Hematopoietic multipotent progenitor cell treated with erythropoietin and hydrocortisone succinate and interleukin-3 and kit ligand, for 17 days (in vitro differentiated cells): ENCODE data around the gene SMYD3.
"Not testable (repeated sequence)": the region's sequence is repeated elsewhere in the genome, so short reads cannot be mapped to it uniquely, and the experiment has no call there.

Experiments used
- DNase-seq: peaks from one replicate; pipeline ENCODE4 v3.0.0-alpha.2; 2015; ENCODE audit warnings: low spot score

SMYD3 gene

DNA sequence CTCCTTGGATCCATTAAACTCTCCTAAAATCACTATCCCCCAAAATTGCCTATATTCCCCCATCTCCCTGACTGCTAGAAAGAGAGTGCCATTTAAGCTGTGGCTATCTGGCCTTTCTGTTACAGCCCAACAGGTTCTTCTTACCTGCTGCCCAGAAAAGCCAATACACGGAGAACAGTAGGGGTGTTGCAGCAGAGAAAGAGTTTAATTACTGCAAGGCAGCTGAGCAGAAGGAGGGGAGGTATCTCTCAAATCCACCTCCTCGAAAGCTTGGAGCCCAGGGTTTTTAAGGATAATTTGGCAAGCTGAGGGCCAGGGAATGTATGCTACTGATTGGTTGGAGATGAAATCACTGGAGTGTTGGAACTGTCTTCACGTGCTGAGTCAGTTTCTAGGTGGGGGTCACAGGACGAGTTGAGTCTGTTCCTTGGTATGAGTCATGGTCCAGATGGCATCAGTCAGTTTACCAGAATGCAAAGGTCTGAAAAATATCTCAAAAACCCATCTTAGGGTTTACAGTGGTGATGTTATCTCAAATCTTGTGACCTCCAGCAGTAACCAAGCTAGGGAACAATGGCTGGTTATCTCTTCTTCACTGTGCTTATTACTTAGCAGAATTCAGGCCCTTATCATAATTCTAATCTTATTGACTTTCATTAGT, 89.8 kb downstream of the SMYD3 start:
- DNase-seq = no peak

DNA sequence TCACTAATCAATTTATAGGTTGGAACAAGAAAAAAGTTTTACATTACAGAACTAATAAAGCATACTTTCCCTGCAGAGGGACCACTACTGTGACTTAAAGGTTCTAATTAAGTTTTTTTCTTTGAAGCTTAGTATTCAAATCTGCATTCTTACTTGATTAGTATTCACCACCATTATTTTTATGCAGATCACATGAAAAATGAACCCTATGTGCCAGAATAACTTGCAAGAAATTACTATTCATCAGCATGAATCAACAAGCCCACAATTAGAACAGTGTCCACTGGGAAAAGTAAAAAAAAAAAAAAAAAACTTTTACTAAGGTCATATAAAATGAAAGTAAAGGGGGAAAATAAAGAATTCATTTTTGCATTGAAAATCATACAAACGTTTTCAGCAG, 90.8 kb downstream of the SMYD3 start:
- DNase-seq = no peak

DNA sequence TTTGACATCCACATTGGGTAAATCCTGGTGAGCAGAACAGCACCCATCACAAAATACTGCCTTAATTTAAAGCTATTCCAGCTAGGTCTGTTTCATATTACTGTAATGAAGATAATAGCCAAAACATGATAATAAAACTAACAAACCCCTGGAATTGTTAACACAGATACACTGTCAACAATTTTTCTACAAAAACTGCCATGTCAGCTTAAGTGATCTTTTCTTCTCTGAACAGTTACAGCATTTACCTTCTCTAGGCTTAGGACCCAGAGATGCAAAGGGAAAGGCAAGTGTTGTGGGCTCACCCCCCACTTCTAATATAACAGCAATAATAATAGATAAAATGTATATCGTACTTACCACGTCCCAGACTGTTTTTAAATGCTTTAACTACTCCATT, 92.1 kb downstream of the SMYD3 start:
- no peak for DNase-seq

DNA sequence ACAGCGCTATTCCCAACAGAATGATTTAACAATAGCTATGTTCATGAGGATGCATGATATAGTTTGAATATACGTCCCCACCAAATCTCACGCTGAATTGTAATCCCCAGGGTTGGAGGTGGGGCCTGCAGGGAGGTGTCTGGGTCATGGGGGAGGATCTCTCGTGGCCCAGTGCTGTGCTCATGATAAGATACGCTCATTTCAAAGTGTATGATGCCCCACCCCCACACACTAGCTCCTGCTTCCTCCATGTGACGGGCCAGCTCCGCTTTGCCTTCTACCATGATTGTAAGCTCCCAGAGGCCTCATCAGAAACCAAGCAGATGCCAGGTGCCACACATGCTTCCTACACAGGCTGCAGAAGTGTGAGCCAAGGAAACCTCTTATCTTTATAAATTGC, 93.6 kb downstream of the SMYD3 start:
- no peak for DNase-seq

DNA sequence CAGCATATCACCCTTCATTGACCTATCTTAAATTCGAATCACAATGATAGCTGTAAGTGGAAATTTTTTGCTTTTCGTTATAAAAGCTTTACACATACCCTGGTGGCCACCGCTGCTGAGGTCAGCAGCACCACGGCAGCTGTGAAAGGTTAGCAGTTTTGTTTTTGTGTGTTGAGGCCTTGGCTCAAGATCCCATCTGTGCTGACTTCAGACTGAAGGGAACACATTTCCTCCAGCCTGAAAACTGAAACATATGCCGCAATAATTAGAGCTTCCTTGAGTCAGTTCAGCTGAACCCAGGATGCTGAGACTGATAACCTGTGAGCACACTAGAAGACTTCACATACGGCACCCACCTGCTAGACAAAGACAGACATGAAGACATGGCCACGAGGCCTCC, 103.0 kb downstream of the SMYD3 start:
- no peak for DNase-seq

DNA sequence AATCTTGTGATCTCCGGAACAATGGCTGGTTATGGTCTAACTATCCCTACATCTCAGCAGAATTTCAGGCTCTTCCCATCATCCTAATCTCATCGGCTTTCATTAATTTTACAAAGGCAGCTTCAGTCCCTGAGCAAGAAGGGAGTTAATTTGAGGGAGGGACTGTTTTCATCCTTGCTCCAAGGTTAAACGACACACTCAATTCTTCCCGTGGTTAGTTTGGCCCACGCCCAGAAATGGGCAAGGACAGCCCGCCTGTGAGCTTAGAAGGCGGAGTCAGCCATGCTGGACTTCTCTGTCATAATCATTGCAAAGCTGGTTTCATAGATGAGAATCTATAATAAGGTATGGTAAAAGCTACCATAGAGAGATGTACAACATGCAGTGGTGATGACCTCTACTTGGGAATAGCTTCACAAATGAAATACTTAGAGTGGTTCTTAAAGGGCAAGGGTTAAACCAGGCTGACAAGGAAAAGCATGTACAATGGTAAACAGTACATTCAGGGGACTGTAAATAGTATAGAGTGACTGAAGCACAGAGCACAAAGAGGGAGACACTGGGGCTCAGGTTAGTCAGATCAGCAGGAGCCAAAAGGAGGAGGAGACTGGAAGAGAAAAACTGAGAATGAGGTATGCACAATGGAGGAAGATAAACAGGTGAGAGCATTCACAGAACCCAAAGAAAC, 108.8 kb downstream of the SMYD3 start:
- DNase-seq = no peak

DNA sequence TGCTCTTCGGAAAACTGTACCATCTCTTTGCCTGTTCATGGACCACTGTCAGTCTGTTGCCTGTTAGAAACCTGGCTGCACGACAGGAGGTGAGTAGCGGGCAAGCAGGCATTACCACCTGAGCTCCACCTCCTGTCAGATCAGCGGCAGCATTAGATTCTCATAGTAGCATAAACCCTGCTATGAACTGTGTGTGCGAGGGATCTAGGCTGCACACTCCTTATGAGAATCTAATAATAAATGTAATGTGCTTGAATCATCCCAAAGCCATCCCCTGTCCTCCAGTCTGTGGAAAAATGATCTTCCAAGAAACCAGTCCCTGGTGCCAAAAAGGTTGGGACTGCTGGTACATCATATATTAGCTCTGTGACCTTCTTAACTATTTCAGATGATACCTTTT, 110.0 kb downstream of the SMYD3 start:
- DNase-seq = no peak

DNA sequence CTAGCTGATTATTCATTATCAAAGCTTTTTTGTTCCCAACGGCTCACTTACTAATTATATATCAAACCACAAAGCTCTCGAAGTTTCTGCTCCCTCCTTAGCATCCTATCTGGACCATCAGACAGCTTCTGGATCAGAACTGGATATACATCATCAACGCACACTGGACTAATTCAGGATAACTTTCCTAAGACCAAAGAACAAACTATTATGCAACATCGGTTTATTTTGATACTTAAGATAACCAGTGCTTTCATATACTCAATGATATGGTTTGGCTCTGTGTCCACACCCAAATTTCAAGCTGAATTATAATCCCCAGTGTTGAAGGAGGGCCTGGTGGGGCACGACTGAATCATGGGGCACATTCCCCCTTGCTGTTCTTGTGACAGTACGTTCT, 110.8 kb downstream of the SMYD3 start:
- DNase-seq = no peak

DNA sequence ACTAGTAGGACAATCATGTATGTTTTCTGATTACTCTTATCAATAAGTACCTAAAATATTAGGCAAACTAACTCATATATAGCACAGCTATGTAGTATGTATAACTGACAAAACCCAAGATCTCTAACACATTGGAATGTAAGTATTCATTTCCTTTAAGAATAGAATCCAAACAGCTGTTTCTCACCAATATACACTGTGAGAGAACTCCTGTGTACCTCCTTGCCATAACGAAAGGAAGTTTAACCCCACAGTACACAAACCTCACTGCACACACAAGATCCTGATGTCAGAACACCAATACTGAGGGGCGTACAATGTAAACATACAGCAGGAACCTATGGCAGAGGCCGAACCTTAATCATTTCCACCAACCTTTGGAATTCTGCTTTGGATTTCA, 113.0 kb downstream of the SMYD3 start:
- no peak for DNase-seq

DNA sequence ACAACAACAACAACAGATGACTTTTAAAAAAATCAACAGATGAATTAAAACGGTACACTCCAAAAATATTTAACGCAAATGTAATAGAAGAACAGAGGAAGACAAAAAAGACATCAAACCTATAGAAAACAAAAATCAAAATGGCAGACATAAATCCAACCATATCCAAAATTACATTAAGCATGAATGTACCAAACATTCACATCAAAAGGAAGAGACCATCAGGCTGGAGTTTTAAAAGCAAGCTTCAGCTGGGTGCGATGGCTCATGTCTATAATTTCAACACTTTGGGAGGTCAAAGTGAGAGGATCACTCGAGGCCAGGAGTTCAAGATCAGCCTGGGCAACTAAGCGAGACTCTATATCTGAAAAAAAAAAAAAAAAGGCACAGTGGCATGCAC, 116.2 kb downstream of the SMYD3 start:
- DNase-seq = no peak

DNA sequence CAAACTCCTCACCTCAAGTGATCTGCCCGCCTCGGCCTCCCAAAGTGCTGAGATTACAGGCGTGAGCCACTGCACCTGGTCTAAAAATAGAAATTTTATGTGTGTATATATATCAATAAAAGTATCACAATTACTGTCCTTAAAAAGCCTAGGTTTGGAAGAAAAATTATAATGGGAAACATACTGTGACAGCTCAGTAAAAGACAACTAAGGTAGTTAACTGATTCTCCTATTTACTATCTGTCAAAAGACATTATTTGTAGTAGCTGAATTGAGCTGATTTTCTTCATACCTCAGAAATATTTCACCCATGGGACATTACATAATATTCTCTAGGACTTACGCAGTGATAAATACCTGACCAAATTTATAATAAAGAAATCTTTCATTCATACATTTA, 122.5 kb downstream of the SMYD3 start:
- no peak for DNase-seq

DNA sequence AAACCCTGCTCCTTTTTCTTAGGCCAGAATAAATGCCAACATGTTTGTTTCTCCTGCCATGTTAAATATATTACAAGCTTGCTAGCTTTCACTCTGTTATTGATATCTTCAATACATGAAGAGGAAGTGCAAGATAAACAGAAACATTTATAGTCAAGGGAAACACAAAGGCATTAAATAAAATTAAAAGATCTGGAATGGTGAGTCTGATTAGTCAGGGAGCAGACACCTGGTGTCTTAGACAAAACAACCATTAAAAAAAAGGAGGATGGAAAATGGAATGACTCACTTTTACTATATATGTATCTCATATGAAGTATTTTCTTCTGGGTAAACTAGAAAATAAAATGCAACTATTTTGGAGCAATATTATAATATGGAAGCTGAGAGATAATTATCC, 123.3 kb downstream of the SMYD3 start:
- DNase-seq = no peak

DNA sequence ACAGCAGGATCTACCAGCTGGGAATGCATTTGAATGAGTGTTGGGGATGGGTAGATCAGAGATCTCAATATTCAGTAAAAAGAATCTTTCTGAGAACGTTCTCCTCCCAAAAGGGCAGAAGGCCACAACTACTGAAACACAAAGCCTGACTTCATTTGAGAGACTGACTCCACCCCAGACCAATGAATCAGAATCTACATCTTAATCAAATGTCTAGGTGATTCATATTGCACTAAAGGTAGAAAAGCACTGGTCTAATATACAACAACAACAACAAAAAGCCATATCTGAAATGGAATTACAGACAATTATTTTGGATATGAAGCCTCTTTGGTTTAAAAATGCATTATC, 123.9 kb downstream of the SMYD3 start:
- DNase-seq = no peak

DNA sequence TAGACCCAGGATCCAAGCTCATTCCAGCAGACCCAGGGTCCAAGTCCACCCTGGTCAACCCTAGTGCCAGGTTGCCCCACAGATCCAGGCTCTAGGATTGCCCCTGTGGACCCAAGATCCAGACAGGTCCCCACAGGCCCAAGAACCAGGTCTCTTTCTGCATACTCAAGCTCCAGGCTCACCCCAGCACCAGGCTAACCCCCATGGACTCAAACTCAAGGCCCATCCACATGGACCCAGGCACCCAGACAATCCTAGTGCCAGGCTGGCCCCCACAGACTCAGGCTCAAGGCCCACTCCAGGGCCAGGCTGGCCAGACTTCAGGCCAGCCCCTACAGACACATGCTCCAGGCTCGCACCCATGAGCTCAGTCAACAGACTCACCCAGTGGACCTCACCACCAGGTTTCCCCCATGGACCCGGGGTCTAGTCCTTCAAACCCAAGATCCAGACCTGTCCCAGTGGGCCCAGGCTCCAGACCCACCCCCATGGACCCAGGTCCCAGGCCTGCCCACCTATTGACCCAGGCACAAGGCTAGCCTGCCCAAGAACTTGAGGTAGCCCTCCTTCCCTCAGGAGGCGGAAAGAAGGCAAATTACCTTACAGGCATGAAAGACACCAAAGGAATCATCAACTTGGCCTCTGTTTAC, 124.4 kb downstream of the SMYD3 start:
- DNase-seq = no peak

DNA sequence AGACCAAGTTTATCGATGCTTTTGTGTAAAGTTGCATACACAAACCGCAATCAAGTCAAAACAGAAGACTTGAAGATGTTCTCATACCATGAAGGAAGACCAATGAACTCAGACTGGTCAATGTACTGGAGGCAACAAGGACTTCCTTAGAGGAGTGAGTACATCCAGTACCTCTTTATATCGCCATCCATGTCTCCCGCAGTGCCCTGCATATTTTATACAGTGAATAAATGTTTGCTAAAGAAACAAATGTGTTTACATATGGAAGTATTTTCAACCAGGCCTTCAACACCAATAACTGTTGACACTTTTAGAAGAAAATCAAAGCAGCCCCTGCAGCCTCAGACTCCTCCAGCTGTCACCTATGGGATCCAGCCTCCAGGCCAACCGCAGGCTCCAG, 125.6 kb downstream of the SMYD3 start:
- no peak for DNase-seq

DNA sequence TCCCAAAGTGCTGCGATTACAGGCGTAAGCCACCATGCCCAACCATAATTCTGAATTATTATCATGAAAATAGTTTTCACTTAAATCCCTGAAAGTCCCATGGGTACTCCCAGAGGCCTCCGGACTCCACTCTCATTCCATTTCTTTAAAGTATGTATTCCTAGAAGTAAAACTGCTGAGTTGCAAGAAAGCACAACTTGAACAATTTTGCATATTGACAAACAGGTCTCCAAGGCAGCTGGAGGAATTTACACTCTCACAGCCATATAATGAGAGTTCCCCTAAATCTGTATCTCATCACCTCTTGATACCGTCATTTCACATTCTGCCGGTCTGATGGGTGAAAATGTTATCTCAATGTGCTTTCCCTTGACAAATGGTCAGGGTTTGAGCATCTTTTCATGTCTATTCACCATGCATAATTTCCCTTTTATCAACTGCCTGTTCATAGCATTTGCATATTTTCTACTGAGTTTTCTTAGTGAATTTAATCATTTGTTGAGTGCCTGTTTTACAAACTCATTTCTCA, 129.4 kb downstream of the SMYD3 start:
- DNase-seq = no peak

DNA sequence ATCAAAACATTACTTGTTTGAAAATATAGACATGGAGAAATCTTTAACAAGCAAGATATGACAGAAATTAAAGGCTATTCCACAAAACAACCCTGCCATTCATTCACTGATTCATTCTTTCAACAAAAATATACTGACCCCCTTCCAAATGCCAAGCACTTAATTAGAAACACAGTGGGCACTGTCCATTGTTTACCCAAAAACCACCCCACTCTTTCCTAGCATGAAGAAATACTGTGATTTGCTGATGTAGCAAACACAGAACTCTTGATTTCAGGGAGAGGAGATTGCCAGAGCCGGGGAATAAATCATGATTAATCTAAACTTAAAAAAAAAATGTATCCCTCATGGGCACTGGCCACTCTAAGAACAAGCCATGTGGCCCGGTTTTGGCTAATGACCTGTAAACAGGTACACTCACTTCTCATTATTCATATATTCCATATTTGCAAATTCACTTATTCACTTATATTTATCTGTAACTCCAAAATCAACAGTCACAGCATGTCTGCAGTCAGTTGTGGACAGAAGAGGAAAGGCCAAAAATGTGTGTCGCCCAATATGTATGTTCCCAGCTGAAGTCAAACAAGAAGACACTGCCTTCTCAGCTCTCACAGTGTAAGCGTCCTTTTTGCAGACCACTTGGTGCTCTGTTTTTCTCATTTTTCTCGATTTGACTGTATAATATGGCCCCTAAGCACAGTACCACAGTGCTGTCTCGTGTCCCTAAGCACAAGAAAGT, 133.1 kb downstream of the SMYD3 start:
- no peak for DNase-seq

DNA sequence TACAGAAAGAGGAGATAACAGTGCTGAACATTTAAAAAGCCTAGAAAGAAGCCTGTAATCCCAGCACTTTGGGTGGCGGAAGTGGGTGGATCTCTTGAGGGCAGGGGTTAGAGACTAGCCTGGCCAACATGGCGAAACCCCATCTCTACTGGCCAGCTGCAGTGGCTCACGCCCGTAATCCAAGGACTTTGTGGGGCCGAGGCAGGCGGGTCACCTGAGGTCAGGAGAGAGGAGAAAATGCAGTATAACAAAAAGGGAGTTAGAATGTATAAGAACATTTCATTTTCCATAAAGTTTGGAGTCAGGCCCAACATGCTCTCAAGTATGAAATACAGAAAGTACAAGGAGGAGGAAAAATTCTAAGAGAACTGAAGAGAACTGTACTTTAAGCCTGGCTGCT, 134.5 kb downstream of the SMYD3 start:
- no peak for DNase-seq

DNA sequence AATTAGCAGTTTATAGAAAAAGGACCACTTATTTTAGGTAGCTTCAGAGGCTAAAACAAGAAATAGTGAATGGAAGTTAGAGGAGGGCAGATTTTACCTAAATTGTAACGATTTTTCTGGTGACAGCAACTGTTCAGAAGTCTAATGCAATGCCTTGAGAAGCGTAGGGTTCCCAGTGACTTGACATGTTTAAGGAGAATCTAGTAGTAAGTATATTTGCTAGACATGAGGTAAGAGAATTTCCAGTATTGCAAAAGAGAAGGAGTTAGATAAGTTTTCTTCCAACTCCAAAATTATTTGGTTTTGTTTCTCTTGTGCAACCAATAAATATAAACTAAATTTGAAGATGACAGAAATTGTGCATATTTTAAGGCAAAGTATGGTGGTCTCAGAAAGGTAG, 140.0 kb downstream of the SMYD3 start:
- no peak for DNase-seq

DNA sequence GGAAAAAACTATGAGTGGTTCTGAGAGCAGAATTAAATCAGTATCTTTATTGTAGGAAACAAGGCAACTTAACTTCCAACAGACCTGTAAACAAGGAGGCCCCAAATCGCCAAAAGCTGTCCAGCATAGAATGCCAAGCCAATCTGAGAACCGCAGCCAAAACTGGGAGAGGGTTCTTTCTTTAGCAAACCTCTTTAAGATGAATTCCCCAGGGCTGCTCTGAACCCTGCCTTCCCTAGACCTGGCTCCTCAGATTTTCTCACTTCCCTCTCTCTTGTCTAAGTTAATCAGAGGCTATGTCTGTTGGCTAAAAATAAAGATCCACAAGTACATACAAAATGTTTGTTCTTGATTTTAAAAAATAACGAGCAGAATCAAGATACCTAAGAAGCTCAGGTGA, 141.4 kb downstream of the SMYD3 start:
- DNase-seq = no peak

DNA sequence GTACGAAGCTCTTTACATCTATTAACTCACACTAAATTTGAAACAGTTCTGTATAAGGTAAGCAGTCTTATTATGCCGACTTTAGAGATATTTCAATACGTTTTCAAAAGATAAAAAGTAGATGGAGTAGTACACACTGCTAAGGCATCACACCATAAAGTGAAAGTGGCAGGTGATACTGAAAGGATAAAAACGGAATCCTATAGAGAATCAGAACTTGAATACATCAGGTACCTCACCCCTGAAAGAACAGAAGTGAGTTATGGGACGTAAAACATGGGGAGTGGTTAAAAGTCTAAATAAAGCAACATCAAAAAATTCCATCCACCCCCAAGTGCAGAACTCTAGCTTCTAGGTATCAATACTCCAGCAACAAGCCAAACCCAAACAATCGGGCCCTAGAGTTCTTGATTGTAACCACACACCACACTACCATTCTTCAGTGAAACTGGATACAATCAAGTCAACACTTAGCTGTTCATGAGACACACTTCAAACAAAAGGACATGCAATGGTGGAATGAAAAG, 142.6 kb downstream of the SMYD3 start:
- DNase-seq = no peak

DNA sequence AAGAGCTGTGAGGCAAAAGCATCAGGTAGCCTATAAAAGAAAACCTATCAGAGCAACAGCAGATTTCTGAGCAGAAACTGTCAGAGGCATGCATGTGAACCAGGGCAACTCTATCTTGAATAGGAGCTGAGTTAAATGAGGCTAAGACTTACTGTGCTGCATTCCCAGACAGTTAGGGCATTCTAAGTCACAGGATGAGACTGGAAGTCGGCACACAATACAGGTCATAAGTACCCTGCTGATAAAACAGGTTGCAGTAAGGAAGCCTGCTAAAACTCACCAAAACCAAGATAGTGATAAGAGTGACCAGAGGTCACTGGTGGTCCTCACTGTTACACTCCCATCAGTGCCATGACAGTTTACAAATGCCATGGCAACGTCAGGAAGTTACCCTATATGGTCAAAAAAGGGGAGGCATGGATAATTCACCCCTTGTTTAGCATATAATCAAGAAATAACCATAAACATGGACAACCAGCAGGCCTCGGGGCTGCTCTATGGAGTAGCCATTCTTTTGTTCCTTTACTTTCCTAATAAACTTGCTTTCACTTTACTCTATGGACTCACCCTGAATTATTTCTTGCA, 150.0 kb downstream of the SMYD3 start:
- not testable (repeated sequence) for DNase-seq
